HG03457 (cell line): ENCODE data around the gene TEX2.
"Not testable (repeated sequence)": the region's sequence is repeated elsewhere in the genome, so short reads cannot be mapped to it uniquely, and the experiment has no call there.

Experiments
- ATAC-seq: cut with Tn5 transposase; IDR thresholded peaks from one replicate; pipeline ENCODE4 v1.9.1; 2021; ENCODE audit warnings: moderate number of reproducible peaks; ENCODE audit not compliant: unreplicated experiment

TEX2 gene

GRCh38 chr17:64185557-64185956 lies 77.5 kb downstream of the TEX2 start:
- not testable (repeated sequence) for ATAC-seq

- ATAC-seq = no peak
These were observed 78.0 kb downstream of the TEX2 start for GRCh38 chr17:64185101-64185500.

GRCh38 chr17:64183815-64184214 lies 79.2 kb downstream of the TEX2 start:
- no peak for ATAC-seq

DNA sequence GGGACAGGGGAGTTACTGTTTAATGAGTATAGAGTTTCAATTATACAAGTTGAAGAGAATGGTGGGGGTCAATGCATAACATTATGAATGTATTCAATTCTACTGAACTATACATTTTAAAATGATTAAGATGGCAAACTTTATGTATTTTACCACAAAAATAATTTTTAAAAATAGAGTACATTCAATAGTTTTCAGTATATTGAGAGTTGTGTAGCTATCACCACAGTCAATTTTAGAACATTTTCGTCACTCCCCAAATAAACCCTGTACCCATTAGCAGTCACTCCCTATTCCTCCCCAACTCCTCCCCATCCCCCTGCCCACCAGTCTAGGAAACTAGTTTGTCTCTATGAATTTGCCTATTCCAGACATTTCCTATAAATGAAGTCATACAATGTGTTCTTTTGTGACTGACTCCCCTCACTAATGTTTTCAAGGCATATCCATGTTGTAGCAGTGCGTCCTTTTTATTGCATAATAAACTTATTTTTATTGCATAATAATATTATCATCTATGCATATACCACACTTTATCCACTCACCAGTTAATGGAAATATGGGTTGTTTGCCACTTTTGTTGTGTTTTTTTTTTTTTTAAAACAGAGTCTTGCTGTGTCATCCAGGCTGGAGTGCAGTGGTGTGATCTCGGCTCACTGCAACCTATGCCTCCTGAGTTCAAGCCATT lies 80.6 kb downstream of the TEX2 start:
- ATAC-seq = no peak

- no peak for ATAC-seq
These were observed 82.7 kb downstream of the TEX2 start for GRCh38 chr17:64180089-64181073.

DNA sequence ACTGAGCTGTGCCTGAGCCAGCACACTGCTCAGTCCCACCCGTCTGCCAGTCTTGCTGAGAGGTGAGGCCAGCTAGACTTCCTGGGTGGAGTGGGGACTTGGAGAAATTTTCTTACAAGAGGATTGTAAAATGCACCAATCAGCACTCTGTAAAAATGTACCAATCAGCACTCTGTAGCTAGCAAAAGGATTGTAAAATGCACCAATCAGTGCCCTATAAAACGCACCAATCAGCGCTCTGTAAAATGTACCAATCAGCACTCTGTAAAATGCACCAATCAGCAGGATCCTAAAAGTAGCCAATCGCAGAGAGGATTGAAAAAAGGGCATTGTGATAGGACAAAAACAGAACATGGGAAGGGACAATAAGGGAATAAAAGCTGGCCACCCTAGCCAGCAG lies 84.0 kb downstream of the TEX2 start:
- not testable (repeated sequence) for ATAC-seq

DNA sequence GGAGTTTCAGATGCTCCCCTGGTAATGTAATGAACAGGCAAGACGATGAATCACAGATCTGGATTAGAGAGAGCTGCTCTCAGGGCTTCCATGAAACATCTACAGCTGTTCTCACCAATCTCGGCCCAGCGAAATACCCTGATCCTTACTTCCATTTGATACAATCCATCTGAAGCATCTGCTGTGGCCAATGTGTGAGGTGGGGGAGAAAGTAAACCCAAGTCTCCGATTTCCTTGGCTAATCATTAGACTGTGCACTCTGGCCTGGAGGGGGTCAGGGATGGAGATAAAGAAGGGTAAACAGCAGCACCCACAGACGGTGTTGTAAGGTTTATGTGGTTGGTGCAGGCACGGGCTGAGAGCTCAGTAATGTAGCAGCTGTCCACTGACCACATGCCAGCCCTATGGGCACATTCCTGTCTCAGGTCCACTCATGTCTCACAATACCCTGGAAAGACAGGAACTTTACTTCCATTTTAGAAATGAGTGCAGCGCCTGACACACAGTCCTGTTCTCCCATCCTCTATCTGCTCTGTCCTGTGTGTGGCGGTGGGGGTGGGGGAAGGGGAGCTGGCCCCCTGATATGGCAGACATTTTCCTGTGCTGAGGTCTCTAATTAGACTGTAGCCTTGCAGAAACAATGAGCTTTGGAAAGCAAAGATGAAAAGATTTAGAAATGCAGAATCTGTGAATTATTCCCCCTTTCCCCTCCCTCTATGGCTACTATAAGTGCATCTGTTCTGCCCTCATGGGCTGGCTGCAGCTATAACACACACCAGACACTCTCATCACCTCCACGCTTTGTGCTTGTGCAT lies 84.8 kb downstream of the TEX2 start:
- no peak for ATAC-seq

DNA sequence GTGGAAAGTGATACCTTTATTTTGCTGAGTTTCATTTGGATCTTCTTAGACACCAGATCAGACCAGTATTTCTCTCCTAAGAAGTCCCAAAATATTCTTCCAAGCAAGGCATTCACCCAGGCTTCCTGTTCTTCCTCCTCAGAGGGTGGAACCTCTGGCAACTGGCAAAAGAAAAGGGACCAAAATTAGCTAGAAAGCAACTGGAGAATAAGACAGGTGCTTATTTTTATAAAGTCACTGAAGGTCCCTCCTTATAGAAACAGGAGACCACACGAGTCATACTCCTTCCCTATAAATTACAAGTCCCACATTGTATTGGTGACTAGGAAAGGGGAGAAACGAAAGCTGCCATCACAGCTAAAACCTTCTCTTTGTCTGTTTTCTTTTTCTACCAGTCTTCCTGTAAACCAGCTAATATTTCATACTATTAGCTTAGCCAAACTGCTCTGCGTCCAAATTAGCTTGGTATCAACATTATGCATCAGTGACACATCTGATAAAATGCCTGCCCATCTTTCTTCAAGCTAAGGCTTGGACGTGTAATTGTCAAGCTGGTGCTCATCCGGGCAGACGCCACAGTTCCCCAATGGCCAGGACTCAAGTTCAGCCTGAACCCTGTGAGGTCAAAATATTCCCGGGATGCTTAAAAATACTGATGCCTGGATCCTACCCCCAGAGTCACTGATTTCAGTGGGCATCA lies 85.6 kb downstream of the TEX2 start:
- no peak for ATAC-seq

DNA sequence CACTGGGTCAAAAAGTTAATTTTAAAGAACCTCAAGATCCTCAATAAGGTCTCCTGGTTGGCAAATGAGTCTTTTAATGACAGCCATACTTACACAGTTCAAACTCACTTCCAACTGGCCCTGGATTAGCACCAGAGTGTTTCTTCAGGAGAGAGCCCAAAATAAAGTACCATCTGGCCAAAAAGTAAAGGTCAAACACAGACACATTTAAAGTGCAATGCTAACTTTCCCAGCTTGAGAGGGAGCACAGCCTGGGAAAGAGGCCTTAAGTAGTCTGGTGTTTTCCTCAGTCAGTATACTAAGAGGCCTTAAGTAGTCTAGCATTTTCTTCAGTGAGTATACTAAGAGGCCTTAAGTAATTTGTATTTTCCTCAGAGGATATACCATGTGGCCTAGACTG lies 86.5 kb downstream of the TEX2 start:
- no peak for ATAC-seq

- no peak for ATAC-seq
These were observed 88.2 kb downstream of the TEX2 start for GRCh38 chr17:64174686-64175456.

DNA sequence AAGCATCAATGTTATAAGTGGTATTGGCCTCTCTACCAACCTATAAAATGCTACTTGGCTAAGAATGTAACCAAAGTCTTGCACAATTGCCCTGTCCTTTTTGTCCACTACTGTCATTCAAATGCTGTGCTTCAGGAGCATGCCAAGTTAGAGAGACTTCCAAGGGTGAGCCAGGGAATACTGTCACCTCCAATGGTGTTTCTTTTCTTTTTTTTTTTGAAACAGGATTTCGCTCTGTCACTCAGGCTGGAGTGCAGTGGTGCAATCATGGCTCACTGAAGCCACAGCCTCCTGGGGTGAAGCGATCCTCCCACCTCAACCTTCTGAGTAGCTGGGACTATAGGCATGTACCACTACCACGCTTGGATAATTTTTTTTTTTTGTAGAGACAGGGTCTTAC lies 89.4 kb downstream of the TEX2 start:
- no peak for ATAC-seq

DNA sequence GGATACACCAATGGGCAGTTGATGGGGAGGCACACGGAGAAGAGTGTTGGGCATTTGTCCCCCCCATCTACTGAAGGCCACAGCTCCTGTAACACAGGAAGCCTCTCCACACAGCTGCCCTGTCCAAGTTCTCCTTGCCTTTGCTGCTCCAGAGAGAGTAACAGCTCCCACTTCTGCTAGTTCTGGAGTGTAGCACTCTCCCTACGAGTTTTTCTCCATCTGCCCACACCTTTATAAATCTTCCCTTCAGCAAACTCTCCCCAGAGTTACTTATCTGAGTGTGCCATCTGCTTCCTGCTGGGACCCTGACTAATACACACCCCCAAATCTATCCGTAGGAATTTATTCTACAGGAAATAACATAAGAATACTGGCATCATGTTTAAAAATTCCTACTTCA lies 90.5 kb downstream of the TEX2 start:
- no peak for ATAC-seq

- ATAC-seq = no peak
These were observed 92.0 kb downstream of the TEX2 start for GRCh38 chr17:64171041-64171440.

DNA sequence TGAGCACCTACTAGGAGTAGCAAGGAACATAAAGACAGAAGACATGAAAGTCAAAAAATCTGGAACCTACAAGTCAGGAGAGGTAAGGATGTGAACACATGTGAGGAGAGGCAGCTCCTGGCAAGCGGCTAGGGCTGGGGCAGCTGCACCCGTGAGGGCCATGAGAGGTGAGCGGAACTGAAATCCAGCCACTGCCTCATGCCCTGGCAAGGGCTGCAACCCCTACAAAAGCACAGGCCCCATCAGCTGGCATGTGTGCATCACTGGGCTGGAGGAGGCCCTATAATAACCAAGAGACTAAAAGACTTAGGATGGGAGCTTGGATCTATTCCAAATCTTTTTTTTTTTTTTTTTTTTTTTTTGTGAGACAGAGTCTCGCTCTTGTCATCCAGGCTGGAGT lies 92.8 kb downstream of the TEX2 start:
- no peak for ATAC-seq

GRCh38 chr17:64167666-64168065 lies 95.4 kb downstream of the TEX2 start:
- ATAC-seq = not testable (repeated sequence)

GRCh38 chr17:64166876-64167275 lies 96.2 kb downstream of the TEX2 start:
- ATAC-seq = no peak

GRCh38 chr17:64165347-64165746 lies 97.7 kb downstream of the TEX2 start:
- ATAC-seq = no peak

DNA sequence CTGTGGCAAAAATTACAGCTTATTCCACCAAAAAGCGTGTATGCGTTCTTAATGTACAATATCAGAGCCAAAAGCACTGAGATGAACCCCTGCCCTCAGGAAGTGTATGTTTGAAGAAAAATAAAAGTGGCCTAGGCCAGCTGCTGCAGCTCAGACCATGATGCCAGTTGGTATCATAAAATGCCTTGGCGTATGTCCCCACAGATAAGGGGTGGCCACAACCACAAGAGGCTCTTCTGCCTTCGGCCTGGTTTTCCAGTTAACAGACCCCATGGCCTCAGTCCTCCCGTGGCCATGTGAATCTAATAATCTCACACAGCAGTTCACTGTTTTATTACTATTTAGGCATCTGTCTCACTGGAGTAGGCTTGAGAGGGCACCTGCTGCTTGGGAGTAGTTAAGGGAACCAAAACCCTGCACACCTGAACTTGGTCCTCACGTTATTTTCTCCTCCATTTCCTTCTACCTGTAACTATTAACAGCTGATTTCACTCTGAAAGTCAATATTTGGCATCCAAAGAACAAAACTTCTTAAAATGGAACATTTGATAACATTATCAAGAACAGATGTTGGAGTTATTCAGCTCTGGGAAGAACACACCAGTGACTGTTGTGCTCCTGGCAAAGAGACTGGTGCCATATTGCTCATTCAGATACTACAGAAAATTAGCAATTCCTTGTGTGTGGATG lies 98.3 kb downstream of the TEX2 start:
- ATAC-seq = no peak

DNA sequence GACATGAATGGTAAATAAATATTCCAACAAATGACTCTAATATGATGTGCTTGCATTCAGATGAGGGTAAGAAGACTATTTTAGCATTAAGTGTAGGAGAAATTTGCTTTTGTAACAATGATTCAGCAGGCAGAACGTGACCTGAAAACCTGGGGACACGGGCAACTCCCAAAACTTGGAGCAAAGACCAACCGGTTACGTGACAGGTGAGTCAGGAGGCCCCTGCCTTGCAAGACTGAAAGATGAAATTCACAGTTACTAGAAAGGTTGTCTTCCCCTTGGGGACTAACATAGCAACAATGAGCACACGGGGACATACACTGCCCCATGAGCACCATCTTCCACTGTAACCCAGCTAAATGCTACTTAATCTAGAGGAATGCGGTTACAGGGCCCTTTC lies 99.6 kb downstream of the TEX2 start:
- ATAC-seq = no peak
